HS-5 (cell line): ENCODE measurements around the gene SPATA1.

Source experiments
- DNase-seq: peaks from one replicate; pipeline ENCODE4 v3.0.0-alpha.2; 2012; ENCODE audit warnings: low read depth

SPATA1 gene

GRCh38 chr1:84508510-84508909 lies 2.3 kb downstream of the SPATA1 start:
- no peak for DNase-seq

GRCh38 chr1:84509029-84509428 lies 2.8 kb downstream of the SPATA1 start:
- DNase-seq = no peak

DNA sequence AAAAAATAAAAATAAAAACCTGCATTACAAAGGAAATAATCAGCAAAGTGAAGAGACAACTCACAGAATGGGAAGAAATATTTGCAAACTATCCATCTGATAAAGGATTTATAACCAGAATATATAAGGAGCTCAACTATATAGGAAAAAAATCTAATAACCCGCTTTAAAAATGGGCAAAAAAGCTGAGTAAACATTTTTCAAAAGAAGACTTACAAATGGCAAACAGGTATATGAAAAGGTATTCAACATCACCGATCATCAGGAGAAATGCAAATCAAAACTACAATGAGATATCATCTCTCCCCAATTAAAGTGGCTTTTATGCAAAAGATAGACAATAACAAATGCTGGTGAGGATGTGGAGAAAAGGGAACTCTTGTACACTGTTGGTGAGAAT lies 4.0 kb downstream of the SPATA1 start:
- DNase-seq = no peak

DNA sequence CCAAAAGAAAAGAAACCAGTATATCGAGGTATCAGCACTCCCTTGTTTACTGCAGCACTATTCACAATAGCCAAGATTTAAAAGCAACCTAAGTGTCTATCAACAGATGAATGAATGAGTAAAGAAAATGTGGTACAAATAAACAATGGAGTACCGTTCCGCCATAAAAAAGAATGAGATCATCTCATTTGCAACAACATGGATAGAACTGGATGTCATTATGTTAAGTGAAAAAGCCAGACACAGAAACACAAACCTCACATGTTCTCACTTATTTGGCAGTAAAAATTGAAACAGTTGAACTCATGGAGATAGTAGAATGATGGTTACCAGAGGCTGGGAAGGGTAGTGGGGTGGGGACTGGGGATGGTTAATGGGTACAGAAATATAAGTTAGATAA lies 4.5 kb downstream of the SPATA1 start:
- DNase-seq = no peak

DNA sequence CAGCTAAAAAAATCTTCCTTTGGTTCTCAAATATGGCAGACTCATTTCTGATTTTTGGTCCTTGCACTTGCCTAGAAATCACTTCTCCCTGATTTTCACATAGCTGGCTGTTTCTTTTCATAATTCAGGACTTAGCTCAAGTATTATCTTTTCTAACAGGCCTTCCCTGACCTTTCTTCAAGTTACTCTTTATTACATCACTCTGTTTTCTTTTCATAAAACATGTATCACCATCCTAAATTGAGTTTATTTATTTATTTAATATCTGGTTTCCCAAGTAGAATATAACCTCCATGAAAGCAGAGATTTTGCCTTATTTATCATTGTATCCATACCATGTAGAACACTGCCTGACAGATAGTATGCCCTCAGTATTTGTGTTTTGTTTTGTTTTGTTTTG lies 18.4 kb downstream of the SPATA1 start:
- DNase-seq = no peak

DNA sequence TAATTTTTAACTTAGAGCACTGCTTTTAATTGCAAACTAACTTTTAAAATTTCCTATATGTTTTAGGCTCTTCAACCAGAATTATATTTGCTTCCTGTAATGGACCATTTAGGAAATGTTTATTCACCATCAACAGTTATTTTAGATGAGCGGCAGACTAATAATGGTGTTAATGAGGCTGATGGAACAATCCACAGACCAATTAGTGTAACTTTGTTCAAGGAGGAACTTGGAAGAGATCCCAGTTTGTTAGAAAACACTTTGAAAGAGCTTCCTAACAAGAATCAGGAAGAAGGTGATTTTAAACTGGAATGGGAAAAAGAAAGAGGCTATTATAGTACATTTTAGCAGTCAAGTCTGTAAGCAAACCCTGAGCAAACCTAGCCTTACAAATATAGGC lies 19.6 kb downstream of the SPATA1 start:
- DNase-seq = no peak

GRCh38 chr1:84538599-84538998 lies 32.4 kb downstream of the SPATA1 start:
- DNase-seq = no peak

GRCh38 chr1:84539972-84540371 lies 33.8 kb downstream of the SPATA1 start:
- no peak for DNase-seq

DNA sequence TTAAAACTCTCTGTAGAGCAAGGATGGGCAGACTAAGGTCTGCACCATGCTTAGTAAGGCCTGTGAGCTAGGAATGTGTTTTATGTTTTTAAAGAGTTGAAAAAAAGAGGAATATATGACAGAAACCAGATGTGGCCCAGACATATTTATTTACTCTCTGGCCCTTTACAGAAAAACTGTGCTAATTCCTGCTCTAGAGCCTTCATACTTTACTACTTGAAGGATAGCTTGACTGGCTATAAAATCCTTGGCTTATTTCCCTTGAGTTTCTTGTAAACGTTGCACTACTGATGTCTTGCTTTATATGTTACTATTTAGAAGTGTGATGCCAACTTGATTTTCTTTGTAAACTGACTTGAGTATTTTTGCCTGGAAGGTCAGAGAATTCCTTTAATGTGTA lies 34.6 kb downstream of the SPATA1 start:
- DNase-seq = no peak

GRCh38 chr1:84541679-84542078 lies 35.5 kb downstream of the SPATA1 start:
- no peak for DNase-seq

GRCh38 chr1:84550826-84551225 lies 44.6 kb downstream of the SPATA1 start:
- DNase-seq = no peak

DNA sequence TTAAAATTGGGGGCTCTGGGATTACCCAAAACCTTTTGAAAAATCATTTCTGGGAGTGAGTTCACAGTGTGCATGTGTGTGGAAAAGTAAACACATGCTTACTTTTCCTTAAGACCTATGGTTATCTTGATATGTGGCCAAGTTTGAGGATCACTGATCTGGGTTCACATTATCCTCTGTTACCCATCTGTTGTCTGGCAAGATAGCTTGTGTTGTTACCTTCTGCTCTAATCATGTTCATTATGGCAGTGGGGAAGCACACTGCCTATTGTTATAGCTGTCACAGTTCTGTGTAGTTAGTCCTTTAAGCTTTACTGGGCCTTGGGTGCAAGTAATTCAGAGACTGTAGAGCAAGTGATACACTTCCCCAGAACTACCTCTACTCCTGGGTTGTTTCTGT lies 63.0 kb downstream of the SPATA1 start:
- no peak for DNase-seq

DNA sequence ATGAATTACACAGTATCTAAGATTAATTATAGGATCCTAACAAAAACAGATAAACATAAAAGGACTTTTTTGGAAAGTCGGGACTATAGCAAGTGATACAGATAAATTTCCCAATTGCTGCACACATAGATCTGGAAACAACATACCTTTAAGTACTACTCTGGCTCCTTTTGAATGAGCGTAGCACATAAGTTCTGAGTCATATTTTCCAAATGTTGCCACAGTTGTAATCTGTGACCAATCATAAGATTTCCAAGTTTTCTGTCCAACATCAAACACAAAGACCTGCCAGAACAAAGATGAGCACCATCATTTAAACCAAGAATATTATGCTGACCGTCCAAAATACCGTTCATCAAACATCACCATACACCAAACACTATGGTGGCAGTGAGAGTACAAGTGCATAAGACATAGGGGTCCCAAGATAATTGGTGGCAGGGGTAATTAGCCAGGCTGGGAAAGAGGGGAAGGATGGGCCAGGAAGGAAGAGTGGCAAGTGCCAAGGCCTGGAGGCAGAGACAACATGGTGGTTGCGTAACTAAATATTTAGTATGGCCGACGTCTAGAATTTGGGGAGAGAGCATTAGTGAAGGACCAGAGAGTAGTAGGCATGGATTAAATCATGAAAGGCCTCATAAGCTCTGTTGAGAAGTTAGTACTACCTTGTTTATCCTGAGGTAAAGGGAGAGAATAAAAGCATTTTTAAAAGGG lies 64.4 kb downstream of the SPATA1 start:
- peak; percentile 13 for DNase-seq

DNA sequence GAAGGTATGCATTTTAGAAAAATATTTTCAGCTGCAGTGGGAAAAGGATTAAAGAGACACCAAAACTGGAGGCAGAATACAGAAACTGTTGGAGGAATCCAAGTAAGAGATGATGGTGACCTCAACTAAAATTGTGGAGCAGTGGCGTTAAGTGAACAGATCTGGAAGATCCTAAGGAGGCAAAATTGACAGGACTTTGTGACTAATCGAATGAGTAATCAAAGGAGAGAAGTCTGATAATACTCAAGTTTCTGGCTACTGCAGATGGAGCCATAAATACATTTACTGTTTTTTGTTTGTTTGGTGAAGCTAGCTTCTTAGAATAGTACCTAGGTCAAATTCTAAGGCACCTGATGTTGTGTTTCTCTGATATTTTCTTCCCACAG lies 65.0 kb downstream of the SPATA1 start:
- peak; percentile 31 for DNase-seq

- DNase-seq = no peak
Observed at GRCh38 chr1:84573481-84573966, 67.3 kb downstream of the SPATA1 start.

DNA sequence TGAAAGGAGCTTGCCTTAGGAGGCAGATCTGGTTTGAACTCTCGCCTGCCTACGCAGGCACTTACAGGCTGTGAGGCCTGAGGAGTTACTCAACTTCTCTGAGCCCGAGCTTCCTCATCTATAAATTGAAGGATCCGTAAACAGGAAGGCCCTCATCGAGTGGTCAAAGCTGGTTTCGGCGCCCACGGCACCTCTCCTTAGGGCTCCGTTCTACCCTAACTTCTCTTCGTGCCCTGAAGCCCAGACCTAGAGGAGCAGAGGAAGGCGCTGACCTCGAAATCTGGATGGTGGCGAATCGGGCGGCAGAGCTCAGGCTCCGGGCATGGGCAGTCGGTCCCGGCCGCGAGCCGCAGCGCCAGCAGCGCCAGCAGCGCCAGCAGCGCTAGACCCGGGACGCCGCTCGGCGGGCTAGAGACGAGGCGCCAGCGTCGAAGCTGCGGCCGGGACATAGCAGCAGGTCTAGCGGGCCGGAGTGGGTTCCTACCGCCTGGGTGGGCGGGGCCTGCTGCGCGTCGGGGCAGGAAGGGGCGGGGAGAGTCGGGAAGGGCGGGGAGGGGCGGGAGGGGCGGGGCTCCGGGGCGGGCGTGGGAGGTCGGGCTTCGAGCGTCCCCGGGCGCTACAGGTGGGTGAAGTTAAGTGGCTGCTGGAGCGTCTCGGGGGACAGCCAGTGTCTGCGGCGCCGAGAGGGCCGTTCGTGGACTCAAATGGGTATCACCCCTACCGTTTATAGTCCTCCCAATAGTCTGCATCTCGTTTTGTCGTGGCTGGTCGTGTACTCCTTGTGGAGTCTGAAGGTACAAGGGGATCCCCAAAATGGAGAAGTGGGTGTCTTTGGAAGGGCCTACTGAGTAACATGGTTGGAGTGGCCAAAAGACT lies 68.0 kb downstream of the SPATA1 start, which contains the start of gene CTBS:
Gene CTBS (minus strand): TSS at position 474 of the 876 bp plus-strand sequence. CDS start 25 bp downstream, at position 449.
- DNase-seq = peak; percentile 50

DNA sequence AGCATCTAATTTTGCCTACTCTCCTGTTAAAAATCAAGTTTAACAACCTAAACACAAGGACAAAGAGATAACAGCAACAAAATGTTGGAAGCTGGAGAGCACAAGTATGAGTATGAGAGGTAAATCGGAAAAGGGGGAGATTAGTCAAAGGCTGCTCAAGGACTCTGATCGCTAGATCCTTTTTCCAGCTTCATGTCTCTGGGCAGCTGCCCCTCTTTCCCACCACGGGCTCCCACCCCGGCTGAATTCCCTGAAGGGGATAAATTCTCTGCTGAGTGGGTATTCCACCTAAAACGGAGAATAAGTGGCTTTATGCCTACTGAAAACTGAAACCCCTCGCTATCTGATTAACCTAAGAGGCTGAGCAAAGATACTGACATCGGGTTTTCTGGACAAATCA lies 68.8 kb downstream of the SPATA1 start:
- no peak for DNase-seq

- DNase-seq = no peak
Observed at GRCh38 chr1:84581648-84582047, 75.5 kb downstream of the SPATA1 start.

GRCh38 chr1:84582802-84583587 lies 76.8 kb downstream of the SPATA1 start:
- no peak for DNase-seq

GRCh38 chr1:84583648-84584047 lies 77.5 kb downstream of the SPATA1 start:
- no peak for DNase-seq

GRCh38 chr1:84584126-84584525 lies 77.9 kb downstream of the SPATA1 start:
- no peak for DNase-seq

- no peak for DNase-seq
Observed at GRCh38 chr1:84585803-84586202, 79.6 kb downstream of the SPATA1 start.
